Vagina (tissue), 2 donors: ENCODE data around the gene ZNF454.

ENCODE experiments used
- POLR2A ChIP-seq, 2 donors: fragments of 450-650 bp; IDR thresholded peaks; one replicate each; pipeline ENCODE4 v1.6.1; 2017; ENCODE audit warnings: antibody characterized with exemption in 2 of 2, mild to moderate bottlenecking in 2 of 2, moderate library complexity in 2 of 2
- TF ChIP-seq, protein P1 (sequence below), 3 experiments: fragments of 450-650 bp in 2 of 3; fragments of 200-600 bp in 1 of 3; sonication (generic) in 1 of 3; IDR thresholded peaks; one replicate each; pipeline ENCODE4 v1.5.1; 2017 to 2019; ENCODE audit warnings: antibody characterized with exemption in 3 of 3, mild to moderate bottlenecking in 2 of 3, moderate library complexity in 2 of 3

DNA sequence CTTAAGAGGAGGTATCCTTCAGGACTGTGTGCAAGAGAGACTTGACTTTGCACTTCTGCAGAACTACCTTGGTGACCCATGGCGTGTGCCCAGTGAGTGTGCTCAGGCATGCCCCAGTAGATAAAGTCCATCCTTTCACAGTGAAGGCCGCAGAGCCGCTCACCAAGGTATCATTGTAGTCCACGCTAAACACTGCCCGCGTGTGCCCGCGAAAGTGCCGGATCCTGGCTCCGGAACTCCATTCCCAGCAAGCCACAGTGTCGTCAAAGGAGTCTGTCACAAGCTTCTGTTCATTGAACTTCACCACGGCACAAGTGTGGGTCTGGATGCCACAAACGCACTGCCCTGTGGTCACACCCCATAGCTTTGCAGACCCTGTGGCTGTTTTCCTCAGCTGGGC, 57.4 kb downstream of the ZNF454 start:
- TF ChIP-seq POLR2A (IDR thresholded peaks at IDR 0.05), result no peak
- TF ChIP-seq, protein P1, sequence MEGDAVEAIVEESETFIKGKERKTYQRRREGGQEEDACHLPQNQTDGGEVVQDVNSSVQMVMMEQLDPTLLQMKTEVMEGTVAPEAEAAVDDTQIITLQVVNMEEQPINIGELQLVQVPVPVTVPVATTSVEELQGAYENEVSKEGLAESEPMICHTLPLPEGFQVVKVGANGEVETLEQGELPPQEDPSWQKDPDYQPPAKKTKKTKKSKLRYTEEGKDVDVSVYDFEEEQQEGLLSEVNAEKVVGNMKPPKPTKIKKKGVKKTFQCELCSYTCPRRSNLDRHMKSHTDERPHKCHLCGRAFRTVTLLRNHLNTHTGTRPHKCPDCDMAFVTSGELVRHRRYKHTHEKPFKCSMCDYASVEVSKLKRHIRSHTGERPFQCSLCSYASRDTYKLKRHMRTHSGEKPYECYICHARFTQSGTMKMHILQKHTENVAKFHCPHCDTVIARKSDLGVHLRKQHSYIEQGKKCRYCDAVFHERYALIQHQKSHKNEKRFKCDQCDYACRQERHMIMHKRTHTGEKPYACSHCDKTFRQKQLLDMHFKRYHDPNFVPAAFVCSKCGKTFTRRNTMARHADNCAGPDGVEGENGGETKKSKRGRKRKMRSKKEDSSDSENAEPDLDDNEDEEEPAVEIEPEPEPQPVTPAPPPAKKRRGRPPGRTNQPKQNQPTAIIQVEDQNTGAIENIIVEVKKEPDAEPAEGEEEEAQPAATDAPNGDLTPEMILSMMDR (IDR thresholded peaks at IDR 0.05), result no peak
